Measurements from ENCODE around the gene TMTC4. TPM values are rescaled to one million over a fixed set of nuclear protein-coding genes. Genes with fewer than 3 reads are reported as not detected.

Gene TMTC4
- polyA plus RNA-seq, 1 donor from 2014 or later: 123 TPM

DNA sequence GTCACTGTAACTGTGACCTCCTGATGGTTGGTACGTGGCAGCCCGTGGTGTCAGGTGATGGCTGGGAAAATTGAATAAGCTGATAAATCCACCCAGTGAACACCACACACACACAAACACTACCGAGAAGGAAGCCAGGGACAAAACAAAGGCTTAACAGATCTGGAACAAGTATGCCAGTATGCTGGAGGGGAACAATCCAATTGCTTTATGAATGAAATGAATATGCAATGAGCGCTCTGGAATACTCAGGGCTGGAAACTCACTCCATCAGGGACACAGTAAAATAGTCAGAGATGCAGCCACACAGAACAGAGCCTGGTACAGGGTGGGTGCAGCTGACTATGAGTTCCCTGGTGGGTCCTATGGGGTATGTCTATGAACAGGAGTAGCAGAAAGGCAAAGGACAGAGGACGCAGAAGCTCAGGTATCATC, 16.7 kb downstream of the TMTC4 start:
- H3K27me3 ChIP-seq (ENCODE audit: insufficient read depth, low read depth, low read length): no peaks in the 10 kb centered on the region
- H4K20me1 ChIP-seq (ENCODE audit: insufficient read depth): no peaks in the 10 kb centered on the region
- no peaks in the 10 kb centered on the region for H3K9me2 ChIP-seq (ENCODE audit: insufficient read depth, low read length)
- H3K9ac ChIP-seq (ENCODE audit: low read length): no peak overlapping the region
- no peaks in the 10 kb centered on the region for H3K9me3 ChIP-seq (ENCODE audit: low read length)
- no peak overlapping the region for H3K4me3 ChIP-seq (ENCODE audit: low read length)
- H3K27ac ChIP-seq (ENCODE audit: low read length): no peak overlapping the region
- H3F3A ChIP-seq (ENCODE audit: insufficient read depth, low read length, poor library complexity, severe bottlenecking): no peaks in the 10 kb centered on the region
- no peak overlapping the region for H2AFZ ChIP-seq (ENCODE audit: low read depth, low read length)
- no peaks in the 10 kb centered on the region for H3K36me3 ChIP-seq (ENCODE audit: insufficient read depth, low read length)
- no peak for TF ChIP-seq RAD21 (conservative IDR thresholded peaks at IDR 0.05)
- TF ChIP-seq POLR2AphosphoS5 (IDR thresholded peaks at IDR 0.05): no peak
- TF ChIP-seq, protein P1, sequence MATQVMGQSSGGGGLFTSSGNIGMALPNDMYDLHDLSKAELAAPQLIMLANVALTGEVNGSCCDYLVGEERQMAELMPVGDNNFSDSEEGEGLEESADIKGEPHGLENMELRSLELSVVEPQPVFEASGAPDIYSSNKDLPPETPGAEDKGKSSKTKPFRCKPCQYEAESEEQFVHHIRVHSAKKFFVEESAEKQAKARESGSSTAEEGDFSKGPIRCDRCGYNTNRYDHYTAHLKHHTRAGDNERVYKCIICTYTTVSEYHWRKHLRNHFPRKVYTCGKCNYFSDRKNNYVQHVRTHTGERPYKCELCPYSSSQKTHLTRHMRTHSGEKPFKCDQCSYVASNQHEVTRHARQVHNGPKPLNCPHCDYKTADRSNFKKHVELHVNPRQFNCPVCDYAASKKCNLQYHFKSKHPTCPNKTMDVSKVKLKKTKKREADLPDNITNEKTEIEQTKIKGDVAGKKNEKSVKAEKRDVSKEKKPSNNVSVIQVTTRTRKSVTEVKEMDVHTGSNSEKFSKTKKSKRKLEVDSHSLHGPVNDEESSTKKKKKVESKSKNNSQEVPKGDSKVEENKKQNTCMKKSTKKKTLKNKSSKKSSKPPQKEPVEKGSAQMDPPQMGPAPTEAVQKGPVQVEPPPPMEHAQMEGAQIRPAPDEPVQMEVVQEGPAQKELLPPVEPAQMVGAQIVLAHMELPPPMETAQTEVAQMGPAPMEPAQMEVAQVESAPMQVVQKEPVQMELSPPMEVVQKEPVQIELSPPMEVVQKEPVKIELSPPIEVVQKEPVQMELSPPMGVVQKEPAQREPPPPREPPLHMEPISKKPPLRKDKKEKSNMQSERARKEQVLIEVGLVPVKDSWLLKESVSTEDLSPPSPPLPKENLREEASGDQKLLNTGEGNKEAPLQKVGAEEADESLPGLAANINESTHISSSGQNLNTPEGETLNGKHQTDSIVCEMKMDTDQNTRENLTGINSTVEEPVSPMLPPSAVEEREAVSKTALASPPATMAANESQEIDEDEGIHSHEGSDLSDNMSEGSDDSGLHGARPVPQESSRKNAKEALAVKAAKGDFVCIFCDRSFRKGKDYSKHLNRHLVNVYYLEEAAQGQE (IDR thresholded peaks at IDR 0.05; ENCODE audit: borderline replicate concordance): no peak
- TF ChIP-seq EZH2 (IDR thresholded peaks at IDR 0.05; ENCODE audit: borderline replicate concordance, insufficient read depth, low read length, poor library complexity, severe bottlenecking): no peak
- TF ChIP-seq, protein P2, sequence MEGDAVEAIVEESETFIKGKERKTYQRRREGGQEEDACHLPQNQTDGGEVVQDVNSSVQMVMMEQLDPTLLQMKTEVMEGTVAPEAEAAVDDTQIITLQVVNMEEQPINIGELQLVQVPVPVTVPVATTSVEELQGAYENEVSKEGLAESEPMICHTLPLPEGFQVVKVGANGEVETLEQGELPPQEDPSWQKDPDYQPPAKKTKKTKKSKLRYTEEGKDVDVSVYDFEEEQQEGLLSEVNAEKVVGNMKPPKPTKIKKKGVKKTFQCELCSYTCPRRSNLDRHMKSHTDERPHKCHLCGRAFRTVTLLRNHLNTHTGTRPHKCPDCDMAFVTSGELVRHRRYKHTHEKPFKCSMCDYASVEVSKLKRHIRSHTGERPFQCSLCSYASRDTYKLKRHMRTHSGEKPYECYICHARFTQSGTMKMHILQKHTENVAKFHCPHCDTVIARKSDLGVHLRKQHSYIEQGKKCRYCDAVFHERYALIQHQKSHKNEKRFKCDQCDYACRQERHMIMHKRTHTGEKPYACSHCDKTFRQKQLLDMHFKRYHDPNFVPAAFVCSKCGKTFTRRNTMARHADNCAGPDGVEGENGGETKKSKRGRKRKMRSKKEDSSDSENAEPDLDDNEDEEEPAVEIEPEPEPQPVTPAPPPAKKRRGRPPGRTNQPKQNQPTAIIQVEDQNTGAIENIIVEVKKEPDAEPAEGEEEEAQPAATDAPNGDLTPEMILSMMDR (IDR thresholded peaks at IDR 0.05; ENCODE audit: poor library complexity, severe bottlenecking): no peak
- TF ChIP-seq SMC3 (conservative IDR thresholded peaks at IDR 0.05; ENCODE audit: poor library complexity): no peak
- TF ChIP-seq EP300 (conservative IDR thresholded peaks at IDR 0.05; ENCODE audit: poor library complexity, severe bottlenecking): no peak
- no peak for TF ChIP-seq TAF1 (IDR thresholded peaks at IDR 0.05; ENCODE audit: low read depth)
- TF ChIP-seq MXI1 (conservative IDR thresholded peaks at IDR 0.05; ENCODE audit: poor library complexity, severe bottlenecking): no peak
- no peak overlapping the region for H3K4me2 ChIP-seq (ENCODE audit: low read length)
- no peaks in the 10 kb centered on the region for H3K79me2 ChIP-seq (replicated peaks; ENCODE audit: insufficient read depth, low read length)

DNA sequence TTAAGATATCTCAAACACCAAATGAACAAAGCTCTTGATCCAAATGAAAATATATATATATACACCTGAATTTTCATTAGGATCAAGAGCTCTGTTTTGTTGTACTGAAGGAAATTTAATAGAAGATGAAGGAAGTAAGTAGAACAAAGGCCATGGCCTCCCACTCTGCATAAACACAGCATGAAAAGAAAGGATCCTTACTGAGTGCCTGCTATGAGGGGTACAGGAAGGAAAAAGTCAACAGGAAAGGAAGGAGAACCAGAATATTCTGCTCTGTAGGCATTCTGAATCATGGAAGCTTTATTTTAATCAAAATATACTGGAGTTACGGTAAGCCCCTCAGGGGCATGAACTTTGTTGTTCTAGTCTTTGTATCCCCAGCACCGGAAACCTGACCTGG, 22.1 kb downstream of the TMTC4 start:
- H3K9me3 ChIP-seq (ENCODE audit: low read length): no peaks in the 10 kb centered on the region
- no peak overlapping the region for H3K4me2 ChIP-seq (ENCODE audit: low read length)
- no peaks in the 10 kb centered on the region for H3K79me2 ChIP-seq (replicated peaks; ENCODE audit: insufficient read depth, low read length)
- H3K9ac ChIP-seq (ENCODE audit: low read length): no peak overlapping the region
- TF ChIP-seq, protein P1 (IDR thresholded peaks at IDR 0.05; ENCODE audit: borderline replicate concordance): no peak
- TF ChIP-seq POLR2AphosphoS5 (IDR thresholded peaks at IDR 0.05) (no peak), SMC3 (conservative IDR thresholded peaks at IDR 0.05; ENCODE audit: poor library complexity) (no peak), TAF1 (IDR thresholded peaks at IDR 0.05; ENCODE audit: low read depth) (no peak), EP300 (conservative IDR thresholded peaks at IDR 0.05; ENCODE audit: poor library complexity, severe bottlenecking) (no peak), RAD21 (conservative IDR thresholded peaks at IDR 0.05) (no peak), EZH2 (IDR thresholded peaks at IDR 0.05; ENCODE audit: borderline replicate concordance, insufficient read depth, low read length, poor library complexity, severe bottlenecking) (no peak), MXI1 (conservative IDR thresholded peaks at IDR 0.05; ENCODE audit: poor library complexity, severe bottlenecking) (no peak)
- TF ChIP-seq, protein P2 (IDR thresholded peaks at IDR 0.05; ENCODE audit: poor library complexity, severe bottlenecking): no peak
- H3K36me3 ChIP-seq (ENCODE audit: insufficient read depth, low read length): no peaks in the 10 kb centered on the region
- H2AFZ ChIP-seq (ENCODE audit: low read depth, low read length): no peak overlapping the region
- H3K27ac ChIP-seq (ENCODE audit: low read length): no peak overlapping the region
- no peak overlapping the region for H3K4me3 ChIP-seq (ENCODE audit: low read length)
- H3K27me3 ChIP-seq (ENCODE audit: insufficient read depth, low read depth, low read length): no peaks in the 10 kb centered on the region
- no peaks in the 10 kb centered on the region for H3F3A ChIP-seq (ENCODE audit: insufficient read depth, low read length, poor library complexity, severe bottlenecking)
- H4K20me1 ChIP-seq (ENCODE audit: insufficient read depth): no peaks in the 10 kb centered on the region
- H3K9me2 ChIP-seq (ENCODE audit: insufficient read depth, low read length): no peaks in the 10 kb centered on the region
